GM19025 (cell line): ENCODE data around the gene PRR15.
"Not testable (repeated sequence)": the region's sequence is repeated elsewhere in the genome, so short reads cannot be mapped to it uniquely, and the experiment has no call there.

Experiments
- ATAC-seq: cut with Tn5 transposase; IDR thresholded peaks from one replicate; pipeline ENCODE4 v1.9.1; 2021; ENCODE audit warnings: mild to moderate bottlenecking, low read depth, moderate library complexity; ENCODE audit not compliant: unreplicated experiment

The PRR15 gene

GRCh38 chr7:29563590-29564495 is at the start of gene PRR15:
Gene PRR15, plus strand, starts transcription at chr7:29563835. Its CDS starts 2,495 bp downstream, at chr7:29566330.
- no peak for ATAC-seq

GRCh38 chr7:29516491-29516890 is 47.1 kb upstream of the PRR15 start:
- ATAC-seq = no peak

- ATAC-seq = no peak
Observed at GRCh38 chr7:29518616-29519015, 45.0 kb upstream of the PRR15 start.

GRCh38 chr7:29523728-29524127 is 39.9 kb upstream of the PRR15 start:
- no peak for ATAC-seq

GRCh38 chr7:29527505-29528108 is 36.0 kb upstream of the PRR15 start:
- no peak for ATAC-seq

GRCh38 chr7:29528526-29528925 is 35.1 kb upstream of the PRR15 start:
- not testable (repeated sequence) for ATAC-seq

- ATAC-seq = no peak
Observed at GRCh38 chr7:29538389-29538788, 25.2 kb upstream of the PRR15 start.

GRCh38 chr7:29539471-29539870 is 24.2 kb upstream of the PRR15 start:
- ATAC-seq = no peak

- ATAC-seq = no peak
Observed at GRCh38 chr7:29547421-29547820, 16.2 kb upstream of the PRR15 start.

GRCh38 chr7:29548823-29549222 is 14.8 kb upstream of the PRR15 start:
- ATAC-seq = no peak

- no peak for ATAC-seq
Observed at GRCh38 chr7:29552392-29552791, 11.2 kb upstream of the PRR15 start.

GRCh38 chr7:29555061-29555460 is 8.6 kb upstream of the PRR15 start:
- ATAC-seq = no peak

GRCh38 chr7:29556405-29557195 is 7.0 kb upstream of the PRR15 start:
- no peak for ATAC-seq

- ATAC-seq = no peak
Observed at GRCh38 chr7:29557954-29558353, 5.7 kb upstream of the PRR15 start.

GRCh38 chr7:29561271-29561670 is 2.4 kb upstream of the PRR15 start:
- no peak for ATAC-seq

GRCh38 chr7:29562307-29562706 is 1.3 kb upstream of the PRR15 start:
- no peak for ATAC-seq

GRCh38 chr7:29564496-29565223 is 1.0 kb downstream of the PRR15 start:
- ATAC-seq = no peak

GRCh38 chr7:29565224-29565630 is 1.6 kb downstream of the PRR15 start:
- no peak for ATAC-seq

- ATAC-seq = no peak
Observed at GRCh38 chr7:29565634-29565981, 2.0 kb downstream of the PRR15 start.

- ATAC-seq = no peak
Observed at GRCh38 chr7:29565982-29566746, 2.5 kb downstream of the PRR15 start.
